ENCODE measurements around the gene TLDC2.

DNA sequence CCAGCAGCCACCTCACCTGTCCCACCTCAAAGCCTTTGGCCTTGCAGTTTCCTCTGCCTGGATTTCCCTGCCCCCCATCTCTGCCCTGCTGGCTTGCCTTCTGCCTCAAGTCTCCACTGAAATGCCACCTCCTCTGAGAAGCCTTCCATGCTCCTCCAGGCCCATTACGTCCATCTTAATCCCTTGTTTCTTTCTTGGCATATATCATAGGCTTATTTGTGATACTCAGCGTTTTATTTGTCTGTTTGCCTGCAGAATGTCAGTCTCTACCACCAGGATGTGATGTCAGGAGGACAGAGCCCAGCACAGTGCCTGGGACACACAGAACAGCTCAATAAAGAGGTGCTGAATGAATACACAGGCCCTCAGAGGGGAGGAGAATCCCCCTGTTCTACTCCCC lies 24.4 kb upstream of the TLDC2 start:
- TF ChIP-seq, protein P1, sequence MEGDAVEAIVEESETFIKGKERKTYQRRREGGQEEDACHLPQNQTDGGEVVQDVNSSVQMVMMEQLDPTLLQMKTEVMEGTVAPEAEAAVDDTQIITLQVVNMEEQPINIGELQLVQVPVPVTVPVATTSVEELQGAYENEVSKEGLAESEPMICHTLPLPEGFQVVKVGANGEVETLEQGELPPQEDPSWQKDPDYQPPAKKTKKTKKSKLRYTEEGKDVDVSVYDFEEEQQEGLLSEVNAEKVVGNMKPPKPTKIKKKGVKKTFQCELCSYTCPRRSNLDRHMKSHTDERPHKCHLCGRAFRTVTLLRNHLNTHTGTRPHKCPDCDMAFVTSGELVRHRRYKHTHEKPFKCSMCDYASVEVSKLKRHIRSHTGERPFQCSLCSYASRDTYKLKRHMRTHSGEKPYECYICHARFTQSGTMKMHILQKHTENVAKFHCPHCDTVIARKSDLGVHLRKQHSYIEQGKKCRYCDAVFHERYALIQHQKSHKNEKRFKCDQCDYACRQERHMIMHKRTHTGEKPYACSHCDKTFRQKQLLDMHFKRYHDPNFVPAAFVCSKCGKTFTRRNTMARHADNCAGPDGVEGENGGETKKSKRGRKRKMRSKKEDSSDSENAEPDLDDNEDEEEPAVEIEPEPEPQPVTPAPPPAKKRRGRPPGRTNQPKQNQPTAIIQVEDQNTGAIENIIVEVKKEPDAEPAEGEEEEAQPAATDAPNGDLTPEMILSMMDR (conservative IDR thresholded peaks at IDR 0.05 in 1 of 2, IDR thresholded peaks at IDR 0.05 in 1 of 2; ENCODE audit: low read depth in 1 of 2, low read length in 2 of 2) = no peak
- TF ChIP-seq EZH2 (IDR thresholded peaks at IDR 0.05; ENCODE audit: low read length, missing control alignments) = no peak
